ENCODE measurements around the gene WASF3. TPM values are rescaled to one million over a fixed set of nuclear protein-coding genes. Genes with fewer than 3 reads are reported as not detected.

WASF3 gene
- 1 to 10 TPM in 2 of 4 donors, under 1 TPM in 2; 0.22 to 5.4 (median 2.2) TPM for polyA plus RNA-seq
- long read RNA-seq, donor 1, full-length matches to known transcripts, result 1 of 1 reads
- long read RNA-seq, donor 1, partial matches to known transcripts, result 0 of 1 reads
- long read RNA-seq, donor 1, other reads (novel, unspliced or antisense), result 0 of 1 reads
- long read RNA-seq, donor 2, result 0 reads
- long read RNA-seq, donor 3, result 0 reads
- long read RNA-seq, donor 4, result 0 reads
- long read RNA-seq, donor 5, result 0 reads
- long read RNA-seq, donor 6, result 0 reads
- long read RNA-seq, donor 7, result 0 reads
- long read RNA-seq, donor 8, result 0 reads
- long read RNA-seq, donor 9, result 0 reads
- long read RNA-seq, donor 10, result 0 reads

GRCh38 chr13:26557393-26558073 is at the start of gene WASF3:
TSS of gene WASF3 (plus strand) at chr13:26557683. CDS start at chr13:26642271, 84,588 bp downstream.
- peak; percentile 74 to 92 for DNase-seq
- 1 to 2% (median 1%) methylated on average over 50 to 94 of the region's 94 CpGs for WGBS, 3 donors
- Histone ChIP-seq H3K36me3 (ENCODE audit: control insufficient read depth in 3 of 3, insufficient read depth in 2 of 3, low read depth in 1 of 3, low read length in 3 of 3) (no peaks in the 10 kb centered on the region), H3K27me3 (ENCODE audit: control insufficient read depth in 3 of 3, insufficient read depth in 3 of 3, low read length in 3 of 3) (peaks cover 6 to 15% (median 10%) of the 10 kb centered on the region in 3 donors), H3K4me1 (ENCODE audit: control insufficient read depth in 3 of 3, insufficient read depth in 2 of 3, low read depth in 1 of 3, low read length in 2 of 3) (peaks cover 0 to 2% (median 0%) of the 10 kb centered on the region in 3 donors), H3K27ac (ENCODE audit: low read depth in 1 of 3, low read length in 2 of 3) (no peak within 1 kb of the TSS), H3K9me3 (ENCODE audit: control insufficient read depth in 2 of 2, insufficient read depth in 1 of 2, low read depth in 1 of 2, low read length in 1 of 2) (no peaks in the 10 kb centered on the region), H3K4me3 (ENCODE audit: low read depth in 1 of 3, low read length in 3 of 3) (peak within 1 kb of the TSS; percentile 22 to 60 (median 34))
- no peak for FAIRE-seq

GRCh38 chr13:26508885-26509284 is 48.6 kb upstream of the WASF3 start:
- Histone ChIP-seq H3K27ac (ENCODE audit: low read depth in 1 of 3, low read length in 2 of 3) (no peak overlapping the region), H3K4me3 (ENCODE audit: low read depth in 1 of 3, low read length in 3 of 3) (no peak overlapping the region), H3K9me3 (ENCODE audit: control insufficient read depth in 2 of 2, insufficient read depth in 1 of 2, low read depth in 1 of 2, low read length in 1 of 2) (peaks cover 0 to 18% of the 10 kb centered on the region in 2 donors), H3K36me3 (ENCODE audit: control insufficient read depth in 3 of 3, insufficient read depth in 2 of 3, low read depth in 1 of 3, low read length in 3 of 3) (no peaks in the 10 kb centered on the region), H3K27me3 (ENCODE audit: control insufficient read depth in 3 of 3, insufficient read depth in 3 of 3, low read length in 3 of 3) (no peaks in the 10 kb centered on the region), H3K4me1 (ENCODE audit: control insufficient read depth in 3 of 3, insufficient read depth in 2 of 3, low read depth in 1 of 3, low read length in 2 of 3) (no peaks in the 10 kb centered on the region)
- FAIRE-seq (no peak), DNase-seq (no peak)
- 81 to 94% (median 93%) methylated on average over 4 of the region's 4 CpGs for WGBS, 3 donors

- DNase-seq (no peak), FAIRE-seq (no peak)
- Histone ChIP-seq H3K4me1 (ENCODE audit: control insufficient read depth in 3 of 3, insufficient read depth in 2 of 3, low read depth in 1 of 3, low read length in 2 of 3) (no peaks in the 10 kb centered on the region), H3K36me3 (ENCODE audit: control insufficient read depth in 3 of 3, insufficient read depth in 2 of 3, low read depth in 1 of 3, low read length in 3 of 3) (no peaks in the 10 kb centered on the region), H3K27me3 (ENCODE audit: control insufficient read depth in 3 of 3, insufficient read depth in 3 of 3, low read length in 3 of 3) (no peaks in the 10 kb centered on the region), H3K9me3 (ENCODE audit: control insufficient read depth in 2 of 2, insufficient read depth in 1 of 2, low read depth in 1 of 2, low read length in 1 of 2) (peaks cover 0 to 18% of the 10 kb centered on the region in 2 donors), H3K4me3 (ENCODE audit: low read depth in 1 of 3, low read length in 3 of 3) (no peak overlapping the region), H3K27ac (ENCODE audit: low read depth in 1 of 3, low read length in 2 of 3) (no peak overlapping the region)
- 90 to 94% (median 91%) methylated on average over 10 of the region's 10 CpGs for WGBS, 3 donors
These were observed 48.0 kb upstream of the WASF3 start for GRCh38 chr13:26509491-26509890.

- no peak overlapping the region for H3K27ac ChIP-seq (ENCODE audit: low read depth in 1 of 3, low read length in 2 of 3)
- no peaks in the 10 kb centered on the region for H3K27me3 ChIP-seq (ENCODE audit: control insufficient read depth in 3 of 3, insufficient read depth in 3 of 3, low read length in 3 of 3)
- H3K9me3 ChIP-seq (ENCODE audit: control insufficient read depth in 2 of 2, insufficient read depth in 1 of 2, low read depth in 1 of 2, low read length in 1 of 2), result peaks cover 0 to 11% of the 10 kb centered on the region in 2 donors
- H3K4me3 ChIP-seq (ENCODE audit: low read depth in 1 of 3, low read length in 3 of 3), result no peak overlapping the region
- no peak for DNase-seq
- H3K36me3 ChIP-seq (ENCODE audit: control insufficient read depth in 3 of 3, insufficient read depth in 2 of 3, low read depth in 1 of 3, low read length in 3 of 3), result no peaks in the 10 kb centered on the region
- H3K4me1 ChIP-seq (ENCODE audit: control insufficient read depth in 3 of 3, insufficient read depth in 2 of 3, low read depth in 1 of 3, low read length in 2 of 3), result no peaks in the 10 kb centered on the region
- FAIRE-seq, result no peak
- 71 to 74% (median 71%) methylated on average over 6 of the region's 6 CpGs for whole genome bisulfite sequencing, 3 donors
These were observed 43.6 kb upstream of the WASF3 start for GRCh38 chr13:26513931-26514330.

GRCh38 chr13:26515721-26516120 is 41.8 kb upstream of the WASF3 start:
- DNase-seq (no peak), FAIRE-seq (no peak)
- H3K36me3 ChIP-seq (ENCODE audit: control insufficient read depth in 3 of 3, insufficient read depth in 2 of 3, low read depth in 1 of 3, low read length in 3 of 3), result no peaks in the 10 kb centered on the region
- no peak overlapping the region for H3K27ac ChIP-seq (ENCODE audit: low read depth in 1 of 3, low read length in 2 of 3)
- WGBS, 3 donors, result 70 to 74% (median 72%) methylated on average over 4 of the region's 4 CpGs
- H3K4me1 ChIP-seq (ENCODE audit: control insufficient read depth in 3 of 3, insufficient read depth in 2 of 3, low read depth in 1 of 3, low read length in 2 of 3), result no peaks in the 10 kb centered on the region
- H3K27me3 ChIP-seq (ENCODE audit: control insufficient read depth in 3 of 3, insufficient read depth in 3 of 3, low read length in 3 of 3), result no peaks in the 10 kb centered on the region
- H3K9me3 ChIP-seq (ENCODE audit: control insufficient read depth in 2 of 2, insufficient read depth in 1 of 2, low read depth in 1 of 2, low read length in 1 of 2), result peaks cover 0 to 3% of the 10 kb centered on the region in 2 donors
- H3K4me3 ChIP-seq (ENCODE audit: low read depth in 1 of 3, low read length in 3 of 3), result no peak overlapping the region

- Histone ChIP-seq H3K4me3 (ENCODE audit: low read depth in 1 of 3, low read length in 3 of 3) (no peak overlapping the region), H3K4me1 (ENCODE audit: control insufficient read depth in 3 of 3, insufficient read depth in 2 of 3, low read depth in 1 of 3, low read length in 2 of 3) (no peaks in the 10 kb centered on the region), H3K9me3 (ENCODE audit: control insufficient read depth in 2 of 2, insufficient read depth in 1 of 2, low read depth in 1 of 2, low read length in 1 of 2) (no peaks in the 10 kb centered on the region), H3K27ac (ENCODE audit: low read depth in 1 of 3, low read length in 2 of 3) (no peak overlapping the region), H3K36me3 (ENCODE audit: control insufficient read depth in 3 of 3, insufficient read depth in 2 of 3, low read depth in 1 of 3, low read length in 3 of 3) (no peaks in the 10 kb centered on the region), H3K27me3 (ENCODE audit: control insufficient read depth in 3 of 3, insufficient read depth in 3 of 3, low read length in 3 of 3) (no peaks in the 10 kb centered on the region)
- 36 to 66% (median 56%) methylated on average over 2 of the region's 2 CpGs for WGBS, 3 donors
- no peak for FAIRE-seq
- no peak for DNase-seq
These were observed 39.5 kb upstream of the WASF3 start for GRCh38 chr13:26517936-26518335.

GRCh38 chr13:26518451-26518959 is 39.0 kb upstream of the WASF3 start:
- Histone ChIP-seq H3K27ac (ENCODE audit: low read depth in 1 of 3, low read length in 2 of 3) (no peak overlapping the region), H3K4me3 (ENCODE audit: low read depth in 1 of 3, low read length in 3 of 3) (no peak overlapping the region), H3K27me3 (ENCODE audit: control insufficient read depth in 3 of 3, insufficient read depth in 3 of 3, low read length in 3 of 3) (no peaks in the 10 kb centered on the region), H3K4me1 (ENCODE audit: control insufficient read depth in 3 of 3, insufficient read depth in 2 of 3, low read depth in 1 of 3, low read length in 2 of 3) (no peaks in the 10 kb centered on the region), H3K36me3 (ENCODE audit: control insufficient read depth in 3 of 3, insufficient read depth in 2 of 3, low read depth in 1 of 3, low read length in 3 of 3) (no peaks in the 10 kb centered on the region), H3K9me3 (ENCODE audit: control insufficient read depth in 2 of 2, insufficient read depth in 1 of 2, low read depth in 1 of 2, low read length in 1 of 2) (no peaks in the 10 kb centered on the region)
- DNase-seq (no peak), FAIRE-seq (no peak)
- WGBS, 3 donors, result 10 to 15% (median 11%) methylated on average over 5 of the region's 5 CpGs

GRCh38 chr13:26522571-26522970 is 34.9 kb upstream of the WASF3 start:
- no peak overlapping the region for H3K27ac ChIP-seq (ENCODE audit: low read depth in 1 of 3, low read length in 2 of 3)
- H3K4me1 ChIP-seq (ENCODE audit: control insufficient read depth in 3 of 3, insufficient read depth in 2 of 3, low read depth in 1 of 3, low read length in 2 of 3), result no peaks in the 10 kb centered on the region
- WGBS, 3 donors, result 82 to 89% (median 88%) methylated on average over 5 of the region's 5 CpGs
- no peak for FAIRE-seq
- DNase-seq, result no peak
- H3K9me3 ChIP-seq (ENCODE audit: control insufficient read depth in 2 of 2, insufficient read depth in 1 of 2, low read depth in 1 of 2, low read length in 1 of 2), result no peaks in the 10 kb centered on the region
- H3K36me3 ChIP-seq (ENCODE audit: control insufficient read depth in 3 of 3, insufficient read depth in 2 of 3, low read depth in 1 of 3, low read length in 3 of 3), result no peaks in the 10 kb centered on the region
- H3K27me3 ChIP-seq (ENCODE audit: control insufficient read depth in 3 of 3, insufficient read depth in 3 of 3, low read length in 3 of 3), result no peaks in the 10 kb centered on the region
- no peak overlapping the region for H3K4me3 ChIP-seq (ENCODE audit: low read depth in 1 of 3, low read length in 3 of 3)
